ENCODE measurements around the gene TAOK2.
"Not testable (repeated sequence)": the region's sequence is repeated elsewhere in the genome, so short reads cannot be mapped to it uniquely, and the experiment has no call there.

Gene TAOK2

GRCh38 chr16:30003670-30004423 lies 30.2 kb downstream of the TAOK2 start:
- DNase-seq (ENCODE audit: low read depth) = no peak

GRCh38 chr16:30004424-30004776 lies 30.7 kb downstream of the TAOK2 start:
- no peak for DNase-seq (ENCODE audit: low read depth)

- no peak for DNase-seq (ENCODE audit: low read depth)
Observed at GRCh38 chr16:30004811-30005242, 31.2 kb downstream of the TAOK2 start.

- peak; percentile 11 for DNase-seq (ENCODE audit: low read depth)
Observed at GRCh38 chr16:30005341-30006094, 31.9 kb downstream of the TAOK2 start.

- DNase-seq (ENCODE audit: low read depth) = no peak
Observed at GRCh38 chr16:30006095-30006473, 32.4 kb downstream of the TAOK2 start.

GRCh38 chr16:30006659-30007377 lies 33.1 kb downstream of the TAOK2 start:
- no peak for DNase-seq (ENCODE audit: low read depth)

GRCh38 chr16:30007378-30007895 lies 33.8 kb downstream of the TAOK2 start:
- DNase-seq (ENCODE audit: low read depth) = no peak

- DNase-seq (ENCODE audit: low read depth) = no peak
Observed at GRCh38 chr16:30009085-30009862, 35.6 kb downstream of the TAOK2 start.

- DNase-seq (ENCODE audit: low read depth) = no peak
Observed at GRCh38 chr16:30009990-30010843, 36.5 kb downstream of the TAOK2 start.

- no peak for DNase-seq (ENCODE audit: low read depth)
Observed at GRCh38 chr16:30010844-30011713, 37.4 kb downstream of the TAOK2 start, which contains the start of gene DOC2A. Gene DOC2A, minus strand, starts transcription at chr16:30011027. Its CDS starts 805 bp downstream, at chr16:30010222.

- DNase-seq (ENCODE audit: low read depth) = no peak
Observed at GRCh38 chr16:30011714-30012504, 38.2 kb downstream of the TAOK2 start.

- not testable (repeated sequence) for DNase-seq (ENCODE audit: low read depth)
Observed at GRCh38 chr16:30012598-30012997, 38.9 kb downstream of the TAOK2 start.

GRCh38 chr16:30015450-30015849 lies 41.8 kb downstream of the TAOK2 start:
- not testable (repeated sequence) for DNase-seq (ENCODE audit: low read depth)

GRCh38 chr16:30016555-30017276 lies 43.0 kb downstream of the TAOK2 start:
- DNase-seq (ENCODE audit: low read depth) = no peak

- DNase-seq (ENCODE audit: low read depth) = no peak
Observed at GRCh38 chr16:30017277-30017656, 43.6 kb downstream of the TAOK2 start.

- not testable (repeated sequence) for DNase-seq (ENCODE audit: low read depth)
Observed at GRCh38 chr16:30017937-30018336, 44.3 kb downstream of the TAOK2 start.

GRCh38 chr16:30018731-30019158 lies 45.1 kb downstream of the TAOK2 start:
- DNase-seq (ENCODE audit: low read depth) = no peak

GRCh38 chr16:30022887-30023286 lies 49.2 kb downstream of the TAOK2 start, which contains the start of gene C16orf92:
Gene C16orf92, plus strand, starts transcription at chr16:30023198. Its CDS starts 143 bp downstream, at chr16:30023341.
- DNase-seq (ENCODE audit: low read depth) = no peak
